ENCODE results near the gene KRTAP4-16. TPM values are rescaled to one million over a fixed set of nuclear protein-coding genes. Genes with fewer than 3 reads are reported as not detected.
"Not testable (repeated sequence)": the region's sequence is repeated elsewhere in the genome, so short reads cannot be mapped to it uniquely, and the experiment has no call there.

The KRTAP4-16 gene
- total and polyA plus RNA-seq, 7 donors = not detected

GRCh38 chr17:41083427-41083826, 18.6 kb downstream of the KRTAP4-16 start:
- 77 to 81% (median 77%) methylated on average over 2 of the region's 2 CpGs for WGBS, 3 donors
- ATAC-seq; H3K9me3 ChIP-seq; DNase-seq; H3K36me3 ChIP-seq (ENCODE audit: insufficient read depth in 1 of 2, low read depth in 1 of 2); H3K27ac ChIP-seq; H3K4me1 ChIP-seq; H3K4me3 ChIP-seq; intact Hi-C loops (cut with DNase I); H3K27me3 ChIP-seq (ENCODE audit: insufficient read depth in 3 of 3, low read length in 2 of 3): not testable (repeated sequence)

GRCh38 chr17:41082626-41083025, 19.4 kb downstream of the KRTAP4-16 start:
- no peak for ATAC-seq
- no peak for DNase-seq
- H3K4me3 ChIP-seq = no peak overlapping the region
- no peak for TF ChIP-seq CTCF (IDR thresholded peaks at IDR 0.05)
- peaks cover 0 to 3% (median 0%) of the 10 kb centered on the region in 3 donors for H3K27me3 ChIP-seq (ENCODE audit: insufficient read depth in 3 of 3, low read length in 2 of 3)
- intact Hi-C loops (cut with DNase I) = no loop called here
- no peaks in the 10 kb centered on the region for H3K9me3 ChIP-seq
- H3K27ac ChIP-seq = no peak overlapping the region
- 48 to 61% (median 61%) methylated on average over 4 of the region's 4 CpGs for WGBS, 3 donors
- no peaks in the 10 kb centered on the region for H3K4me1 ChIP-seq
- H3K36me3 ChIP-seq (ENCODE audit: insufficient read depth in 1 of 2, low read depth in 1 of 2) = no peaks in the 10 kb centered on the region

GRCh38 chr17:41076788-41077187, 25.2 kb downstream of the KRTAP4-16 start:
- Histone ChIP-seq H3K4me1 (no peaks in the 10 kb centered on the region), H3K4me3 (no peak overlapping the region), H3K9me3 (no peaks in the 10 kb centered on the region), H3K27me3 (ENCODE audit: insufficient read depth in 3 of 3, low read length in 2 of 3) (peaks cover 0 to 7% (median 0%) of the 10 kb centered on the region in 3 donors), H3K36me3 (ENCODE audit: insufficient read depth in 1 of 2, low read depth in 1 of 2) (no peaks in the 10 kb centered on the region), H3K27ac (no peak overlapping the region)
- TF ChIP-seq CTCF (IDR thresholded peaks at IDR 0.05) = no peak
- ATAC-seq (no peak), DNase-seq (no peak)
- intact Hi-C loops (cut with DNase I) = no loop called here

GRCh38 chr17:41073676-41074075, 28.3 kb downstream of the KRTAP4-16 start:
- 87 to 95% (median 89%) methylated on average over 2 of the region's 2 CpGs for WGBS, 3 donors
- DNase-seq (no peak), ATAC-seq (no peak)
- no peak for TF ChIP-seq CTCF (IDR thresholded peaks at IDR 0.05)
- intact Hi-C loops (cut with DNase I) = no loop called here
- Histone ChIP-seq H3K4me3 (no peak overlapping the region), H3K4me1 (no peaks in the 10 kb centered on the region), H3K27ac (no peak overlapping the region), H3K9me3 (no peaks in the 10 kb centered on the region), H3K27me3 (ENCODE audit: insufficient read depth in 3 of 3, low read length in 2 of 3) (peaks cover 0 to 7% (median 0%) of the 10 kb centered on the region in 3 donors), H3K36me3 (ENCODE audit: insufficient read depth in 1 of 2, low read depth in 1 of 2) (no peaks in the 10 kb centered on the region)

GRCh38 chr17:41071606-41072360, 30.2 kb downstream of the KRTAP4-16 start:
- no peaks in the 10 kb centered on the region for H3K9me3 ChIP-seq
- no peak overlapping the region for H3K4me3 ChIP-seq
- no peak for TF ChIP-seq CTCF (IDR thresholded peaks at IDR 0.05)
- H3K36me3 ChIP-seq (ENCODE audit: insufficient read depth in 1 of 2, low read depth in 1 of 2) = no peaks in the 10 kb centered on the region
- no peaks in the 10 kb centered on the region for H3K4me1 ChIP-seq
- no peak for DNase-seq
- ATAC-seq = no peak
- no peak overlapping the region for H3K27ac ChIP-seq
- 64 to 77% (median 71%) methylated on average over 5 of the region's 5 CpGs for WGBS, 3 donors
- peaks cover 0 to 4% (median 0%) of the 10 kb centered on the region in 3 donors for H3K27me3 ChIP-seq (ENCODE audit: insufficient read depth in 3 of 3, low read length in 2 of 3)
- intact Hi-C loops (cut with DNase I) = no loop called here
